CD14-positive monocyte (primary cell): ENCODE data around the gene ZBED6. TPM values are rescaled to one million over a fixed set of nuclear protein-coding genes. Genes with fewer than 3 reads are reported as not detected.

Experiments
- DNase-seq, 3 donors: peaks; one replicate each; pipeline ENCODE4 v3.0.0-alpha.2; 2011 to 2022
- H2AFZ ChIP-seq: 2 replicates; pipeline ENCODE4 v1.6.0; 2012; ENCODE audit warnings: mild to moderate bottlenecking, low read depth, low read length, inconsistent platforms; ENCODE audit not compliant: insufficient read depth, poor library complexity, severe bottlenecking
- H3K27ac ChIP-seq, 2 donors: 1 replicate in 1 of 2; 2 replicates in 1 of 2; pipeline ENCODE4 v1.5.1; 2012 to 2013; ENCODE audit warnings: low read length in 2 of 2, control low read depth in 1 of 2, inconsistent platforms in 1 of 2, low read depth in 1 of 2, mild to moderate bottlenecking in 1 of 2
- H3K27me3 ChIP-seq, 2 donors: one replicate each; pipeline versions ENCODE4 v1.6.0 to v1.6.1; 2011 to 2013; ENCODE audit warnings: low read length in 2 of 2; ENCODE audit not compliant: control insufficient read depth in 2 of 2, insufficient read depth in 2 of 2
- H3K36me3 ChIP-seq, 2 donors: replicated peaks in 1 of 2; 1 replicate in 1 of 2; 2 replicates in 1 of 2; pipeline versions ENCODE4 v1.5.1 to v1.6.1; 2012 to 2013; ENCODE audit warnings: low read length in 2 of 2, control low read depth in 1 of 2, inconsistent platforms in 1 of 2, mild to moderate bottlenecking in 1 of 2; ENCODE audit not compliant: insufficient read depth in 2 of 2, control insufficient read depth in 1 of 2
- H3K4me1 ChIP-seq, 2 donors: 1 replicate in 1 of 2; 2 replicates in 1 of 2; pipeline versions ENCODE4 v1.5.1 to v1.6.1; 2012 to 2013; ENCODE audit warnings: low read length in 2 of 2, control low read depth in 1 of 2, inconsistent platforms in 1 of 2, mild to moderate bottlenecking in 1 of 2, moderate library complexity in 1 of 2; ENCODE audit not compliant: insufficient read depth in 2 of 2, control insufficient read depth in 1 of 2
- H3K4me2 ChIP-seq: replicated peaks from 2 replicates; pipeline ENCODE3; 2012; ENCODE audit warnings: low read length, moderate library complexity, mild to moderate bottlenecking; ENCODE audit not compliant: poor library complexity, severe bottlenecking; ENCODE audit errors: extremely low read depth
- H3K4me3 ChIP-seq, 3 experiments: fragments of 200-600 bp in 1 of 3; sonication (generic) in 1 of 3; replicated peaks in 1 of 3; 1 replicate in 2 of 3; 2 replicates in 1 of 3; pipeline ENCODE4 v1.5.1; 2011 to 2013; ENCODE audit warnings: low read length in 3 of 3, mild to moderate bottlenecking in 3 of 3, control low read depth in 2 of 3, low read depth in 2 of 3, inconsistent platforms in 1 of 3, moderate library complexity in 1 of 3
- H3K79me2 ChIP-seq: 2 replicates; pipeline ENCODE4 v1.6.0; 2012; ENCODE audit warnings: mild to moderate bottlenecking, control low read depth, inconsistent platforms, low read length, moderate library complexity; ENCODE audit not compliant: insufficient read depth
- H3K9ac ChIP-seq: 2 replicates; pipeline ENCODE4 v1.6.0; 2017; ENCODE audit warnings: low read length, mild to moderate bottlenecking; ENCODE audit not compliant: insufficient read depth, poor library complexity, severe bottlenecking
- H3K9me3 ChIP-seq, 2 donors: replicated peaks in 1 of 2; 1 replicate in 1 of 2; 2 replicates in 1 of 2; pipeline versions ENCODE4 v1.5.1 to v1.6.1; 2012 to 2013; ENCODE audit warnings: low read length in 2 of 2, control low read depth in 1 of 2; ENCODE audit not compliant: control insufficient read depth in 1 of 2, insufficient read depth in 1 of 2
- H4K20me1 ChIP-seq: 2 replicates; pipeline ENCODE4 v1.6.0; 2012; ENCODE audit warnings: mild to moderate bottlenecking, low read length, control low read depth, moderate library complexity; ENCODE audit not compliant: insufficient read depth
- H3K27ac Mint-ChIP-seq, 7 donors: one replicate each; pipeline ENCODE4 v1.8.0; 2020; ENCODE audit warnings: mild to moderate bottlenecking in 7 of 7, mixed read lengths in 7 of 7, moderate library complexity in 6 of 7, inconsistent platforms in 2 of 7
- H3K27me3 Mint-ChIP-seq, 3 donors: one replicate each; pipeline ENCODE4 v1.8.0; 2021 to 2022; ENCODE audit warnings: low read depth in 3 of 3, mild to moderate bottlenecking in 3 of 3, mixed read lengths in 3 of 3, moderate library complexity in 3 of 3, inconsistent platforms in 1 of 3
- H3K36me3 Mint-ChIP-seq, 2 donors: one replicate each; pipeline ENCODE4 v1.8.0; 2020; ENCODE audit warnings: mixed read lengths in 2 of 2, inconsistent platforms in 1 of 2, mild to moderate bottlenecking in 1 of 2
- H3K4me1 Mint-ChIP-seq: one replicate; pipeline ENCODE4 v1.8.0; 2020; ENCODE audit warnings: mild to moderate bottlenecking, mixed read lengths
- H3K4me3 Mint-ChIP-seq, 2 donors: one replicate each; pipeline ENCODE4 v1.8.0; 2020; ENCODE audit warnings: mild to moderate bottlenecking in 2 of 2, mixed read lengths in 2 of 2, moderate library complexity in 1 of 2
- H3K9me3 Mint-ChIP-seq, 7 donors: one replicate each; pipeline ENCODE4 v1.8.0; 2020 to 2022; ENCODE audit warnings: mixed read lengths in 7 of 7, mild to moderate bottlenecking in 6 of 7, moderate library complexity in 6 of 7, inconsistent platforms in 2 of 7
- WGBS: methylation state at CpG from one replicate; pipeline ENCODE4 v1.1.5; 2013; ENCODE audit warnings: missing lambda C conversion rate; ENCODE audit not compliant: insufficient coverage; 5-methylcytosine and 5-hydroxymethylcytosine counted together
- intact Hi-C, 2 donors: fragments of 100-400 bp; cut with micrococcal nuclease; formaldehyde crosslinking; loops; one replicate each; pipeline versions ENCODE4 v1.15.0 to v1.15.1; 2023
- polyA plus RNA-seq, 3 donors: library from polyadenylated mRNA; depleted of rRNA in 1 of 3; unstranded in 2 of 3; stranded (reverse) in 1 of 3; fragments of 300-500 nt in 2 of 3; fragments of >200 nt in 1 of 3; fragmentation: Illumina TruSeq in 2 of 3; gene quantifications; 1 replicate in 2 of 3; 2 replicates in 1 of 3; pipeline ENCODE4 v1.2.3, GENCODE V29; 2012 to 2021
- TF ChIP-seq, protein P1 (sequence below): fragments of 200-600 bp; IDR thresholded peaks from one replicate; pipeline ENCODE4 v1.8.0; 2022; ENCODE audit warnings: antibody characterized with exemption, mild to moderate bottlenecking

ZBED6 gene
- polyA plus RNA-seq, 3 donors: 0.56 to 2.2 (median 1.00) TPM

DNA sequence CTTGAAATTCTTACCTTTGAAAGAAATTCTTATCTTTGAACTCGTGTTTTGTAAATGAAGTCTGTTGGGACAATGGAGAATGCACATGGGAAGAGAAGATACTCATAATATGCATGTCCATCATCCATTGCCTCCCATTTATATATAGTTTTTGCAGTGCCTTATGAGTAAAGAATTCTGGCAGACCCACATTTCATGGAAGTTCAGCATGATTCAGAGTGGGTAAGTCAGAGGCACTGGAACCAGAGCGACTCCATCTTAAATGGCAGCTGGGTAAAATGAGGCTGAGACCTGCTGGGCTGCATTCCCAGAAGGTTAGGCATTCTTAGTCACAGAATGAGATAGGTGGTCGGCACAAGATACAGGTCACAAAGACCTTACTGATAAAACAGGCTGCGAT lies 16.6 kb upstream of the ZBED6 start:
- TF ChIP-seq, protein P1, sequence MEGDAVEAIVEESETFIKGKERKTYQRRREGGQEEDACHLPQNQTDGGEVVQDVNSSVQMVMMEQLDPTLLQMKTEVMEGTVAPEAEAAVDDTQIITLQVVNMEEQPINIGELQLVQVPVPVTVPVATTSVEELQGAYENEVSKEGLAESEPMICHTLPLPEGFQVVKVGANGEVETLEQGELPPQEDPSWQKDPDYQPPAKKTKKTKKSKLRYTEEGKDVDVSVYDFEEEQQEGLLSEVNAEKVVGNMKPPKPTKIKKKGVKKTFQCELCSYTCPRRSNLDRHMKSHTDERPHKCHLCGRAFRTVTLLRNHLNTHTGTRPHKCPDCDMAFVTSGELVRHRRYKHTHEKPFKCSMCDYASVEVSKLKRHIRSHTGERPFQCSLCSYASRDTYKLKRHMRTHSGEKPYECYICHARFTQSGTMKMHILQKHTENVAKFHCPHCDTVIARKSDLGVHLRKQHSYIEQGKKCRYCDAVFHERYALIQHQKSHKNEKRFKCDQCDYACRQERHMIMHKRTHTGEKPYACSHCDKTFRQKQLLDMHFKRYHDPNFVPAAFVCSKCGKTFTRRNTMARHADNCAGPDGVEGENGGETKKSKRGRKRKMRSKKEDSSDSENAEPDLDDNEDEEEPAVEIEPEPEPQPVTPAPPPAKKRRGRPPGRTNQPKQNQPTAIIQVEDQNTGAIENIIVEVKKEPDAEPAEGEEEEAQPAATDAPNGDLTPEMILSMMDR: no peak
- H3K79me2 ChIP-seq: no peaks in the 10 kb centered on the region

GRCh38 chr1:203781962-203782361 lies 13.5 kb upstream of the ZBED6 start:
- no peak for DNase-seq
- H3K36me3 ChIP-seq: no peaks in the 10 kb centered on the region
- H3K27me3 Mint-ChIP-seq: peaks cover 0 to 1% (median 0%) of the 10 kb centered on the region in 3 donors
- H3K79me2 ChIP-seq: no peaks in the 10 kb centered on the region
- no peaks in the 10 kb centered on the region for H3K36me3 Mint-ChIP-seq
- intact Hi-C loops: no loop called here
- no peak overlapping the region for H3K9ac ChIP-seq
- no peak overlapping the region for H3K27ac ChIP-seq
- H3K9me3 ChIP-seq: no peaks in the 10 kb centered on the region
- H3K4me2 ChIP-seq: no peak overlapping the region
- H4K20me1 ChIP-seq: no peaks in the 10 kb centered on the region
- peaks cover 4% of the 10 kb centered on the region for H3K4me1 Mint-ChIP-seq
- no peaks in the 10 kb centered on the region for H3K27me3 ChIP-seq
- no peak overlapping the region for H2AFZ ChIP-seq
- H3K4me3 ChIP-seq: no peak overlapping the region
- no peaks in the 10 kb centered on the region for H3K4me1 ChIP-seq
- peak overlapping the region in 1 of 7 donors; percentile 24 for H3K27ac Mint-ChIP-seq
- no peak overlapping the region for H3K4me3 Mint-ChIP-seq
- TF ChIP-seq, protein P1: no peak
- WGBS: 100% methylated on average over 1 of the region's 7 CpGs
- peaks cover 0 to 2% (median 0%) of the 10 kb centered on the region in 7 donors for H3K9me3 Mint-ChIP-seq

More for the DNA sequence above, 16.6 kb upstream of the ZBED6 start:
- intact Hi-C loops: loop anchor here in 1 of 2 donors (10.0 kb wide), 1 partner anchor 274 kb away; no protein-coding TSS in a partner anchor
- Mint-ChIP-seq H3K9me3 (peaks cover 0 to 2% (median 0%) of the 10 kb centered on the region in 7 donors), H3K27ac (no peak overlapping the region), H3K4me3 (no peak overlapping the region), H3K4me1 (peaks cover 6% of the 10 kb centered on the region), H3K27me3 (no peaks in the 10 kb centered on the region), H3K36me3 (no peaks in the 10 kb centered on the region)
- no peaks in the 10 kb centered on the region for H3K9me3 ChIP-seq
- no peak for DNase-seq
- peak overlapping the region; percentile 47 for H2AFZ ChIP-seq
- no peak overlapping the region for H3K4me3 ChIP-seq
- no peaks in the 10 kb centered on the region for H4K20me1 ChIP-seq
- H3K9ac ChIP-seq: no peak overlapping the region
- H3K4me2 ChIP-seq: no peak overlapping the region
- no peaks in the 10 kb centered on the region for H3K4me1 ChIP-seq
- 96% methylated on average over 3 of the region's 4 CpGs for WGBS
- H3K36me3 ChIP-seq: no peaks in the 10 kb centered on the region
- H3K27ac ChIP-seq: no peak overlapping the region
- no peaks in the 10 kb centered on the region for H3K27me3 ChIP-seq
